ENCODE results near the gene NCBP1. TPM values are rescaled to one million over a fixed set of nuclear protein-coding genes. Genes with fewer than 3 reads are reported as not detected.

NCBP1 gene
- total RNA-seq, 1 donor from 2014 or later, result 52.1 TPM

- H3K27ac Mint-ChIP-seq (ENCODE audit: unreplicated experiment), result no peak overlapping the region
- H3K9me3 Mint-ChIP-seq (ENCODE audit: unreplicated experiment), result peaks cover 3% of the 10 kb centered on the region
- peak; percentile 28 for DNase-seq
- H3K27me3 Mint-ChIP-seq (ENCODE audit: unreplicated experiment), result peaks cover 4% of the 10 kb centered on the region
- no peaks in the 10 kb centered on the region for H3K4me1 Mint-ChIP-seq (ENCODE audit: low read depth, unreplicated experiment)
- no peaks in the 10 kb centered on the region for H3K36me3 Mint-ChIP-seq (ENCODE audit: unreplicated experiment)
- TF ChIP-seq CTCF (IDR thresholded peaks at IDR 0.05; ENCODE audit: partially characterized antibody, unreplicated experiment), result peak; percentile 86
- no peak overlapping the region for H3K4me3 Mint-ChIP-seq (ENCODE audit: unreplicated experiment)
These were observed 77.0 kb downstream of the NCBP1 start for GRCh38 chr9:97710356-97711222.

GRCh38 chr9:97711223-97711626 lies 77.6 kb downstream of the NCBP1 start:
- DNase-seq, result no peak
- Mint-ChIP-seq H3K27ac (ENCODE audit: unreplicated experiment) (no peak overlapping the region), H3K4me1 (ENCODE audit: low read depth, unreplicated experiment) (no peaks in the 10 kb centered on the region), H3K36me3 (ENCODE audit: unreplicated experiment) (no peaks in the 10 kb centered on the region), H3K9me3 (ENCODE audit: unreplicated experiment) (peaks cover 3% of the 10 kb centered on the region), H3K27me3 (ENCODE audit: unreplicated experiment) (peaks cover 2% of the 10 kb centered on the region), H3K4me3 (ENCODE audit: unreplicated experiment) (no peak overlapping the region)
- TF ChIP-seq CTCF (IDR thresholded peaks at IDR 0.05; ENCODE audit: partially characterized antibody, unreplicated experiment), result no peak

GRCh38 chr9:97714435-97714834 lies 80.8 kb downstream of the NCBP1 start:
- peaks cover 3% of the 10 kb centered on the region for H3K27me3 Mint-ChIP-seq (ENCODE audit: unreplicated experiment)
- no peak for TF ChIP-seq CTCF (IDR thresholded peaks at IDR 0.05; ENCODE audit: partially characterized antibody, unreplicated experiment)
- no peaks in the 10 kb centered on the region for H3K4me1 Mint-ChIP-seq (ENCODE audit: low read depth, unreplicated experiment)
- H3K36me3 Mint-ChIP-seq (ENCODE audit: unreplicated experiment), result no peaks in the 10 kb centered on the region
- no peak overlapping the region for H3K27ac Mint-ChIP-seq (ENCODE audit: unreplicated experiment)
- H3K9me3 Mint-ChIP-seq (ENCODE audit: unreplicated experiment), result peaks cover 2% of the 10 kb centered on the region
- H3K4me3 Mint-ChIP-seq (ENCODE audit: unreplicated experiment), result no peak overlapping the region
- no peak for DNase-seq

GRCh38 chr9:97717866-97718265 lies 84.2 kb downstream of the NCBP1 start:
- TF ChIP-seq CTCF (IDR thresholded peaks at IDR 0.05; ENCODE audit: partially characterized antibody, unreplicated experiment), result no peak
- Mint-ChIP-seq H3K4me1 (ENCODE audit: low read depth, unreplicated experiment) (no peaks in the 10 kb centered on the region), H3K9me3 (ENCODE audit: unreplicated experiment) (no peaks in the 10 kb centered on the region), H3K27me3 (ENCODE audit: unreplicated experiment) (peaks cover 3% of the 10 kb centered on the region), H3K36me3 (ENCODE audit: unreplicated experiment) (no peaks in the 10 kb centered on the region), H3K4me3 (ENCODE audit: unreplicated experiment) (no peak overlapping the region), H3K27ac (ENCODE audit: unreplicated experiment) (no peak overlapping the region)
- no peak for DNase-seq

- TF ChIP-seq CTCF (IDR thresholded peaks at IDR 0.05; ENCODE audit: partially characterized antibody, unreplicated experiment), result no peak
- Mint-ChIP-seq H3K4me3 (ENCODE audit: unreplicated experiment) (no peak overlapping the region), H3K27me3 (ENCODE audit: unreplicated experiment) (peaks cover 3% of the 10 kb centered on the region), H3K36me3 (ENCODE audit: unreplicated experiment) (no peaks in the 10 kb centered on the region), H3K27ac (ENCODE audit: unreplicated experiment) (no peak overlapping the region), H3K4me1 (ENCODE audit: low read depth, unreplicated experiment) (no peaks in the 10 kb centered on the region), H3K9me3 (ENCODE audit: unreplicated experiment) (no peaks in the 10 kb centered on the region)
- no peak for DNase-seq
These were observed 87.8 kb downstream of the NCBP1 start for GRCh38 chr9:97721396-97721795.

Measured in glutamatergic neuron (in vitro differentiated cells).